Measurements from ENCODE around the gene PSEN2.

DNA sequence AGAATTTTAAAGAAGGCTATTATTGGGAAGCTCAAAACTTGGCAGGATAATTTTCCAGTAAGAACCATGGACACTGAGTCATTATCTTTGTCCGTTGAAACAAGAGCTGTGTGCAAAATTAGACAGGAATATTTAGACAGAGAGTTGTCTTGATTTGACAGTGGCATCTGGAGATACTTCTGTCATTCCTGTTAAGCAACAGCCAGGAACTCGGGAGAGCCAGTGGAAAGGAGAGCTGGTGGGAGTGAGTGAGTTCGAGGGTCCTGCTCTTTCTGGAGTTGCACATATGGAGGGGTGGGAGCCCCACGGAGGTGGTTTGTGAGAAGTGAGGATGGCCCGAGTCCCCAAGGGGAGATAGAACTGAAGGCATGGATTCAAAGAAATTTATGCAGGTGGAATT lies 72.7 kb downstream of the PSEN2 start:
- TF ChIP-seq, protein P1, sequence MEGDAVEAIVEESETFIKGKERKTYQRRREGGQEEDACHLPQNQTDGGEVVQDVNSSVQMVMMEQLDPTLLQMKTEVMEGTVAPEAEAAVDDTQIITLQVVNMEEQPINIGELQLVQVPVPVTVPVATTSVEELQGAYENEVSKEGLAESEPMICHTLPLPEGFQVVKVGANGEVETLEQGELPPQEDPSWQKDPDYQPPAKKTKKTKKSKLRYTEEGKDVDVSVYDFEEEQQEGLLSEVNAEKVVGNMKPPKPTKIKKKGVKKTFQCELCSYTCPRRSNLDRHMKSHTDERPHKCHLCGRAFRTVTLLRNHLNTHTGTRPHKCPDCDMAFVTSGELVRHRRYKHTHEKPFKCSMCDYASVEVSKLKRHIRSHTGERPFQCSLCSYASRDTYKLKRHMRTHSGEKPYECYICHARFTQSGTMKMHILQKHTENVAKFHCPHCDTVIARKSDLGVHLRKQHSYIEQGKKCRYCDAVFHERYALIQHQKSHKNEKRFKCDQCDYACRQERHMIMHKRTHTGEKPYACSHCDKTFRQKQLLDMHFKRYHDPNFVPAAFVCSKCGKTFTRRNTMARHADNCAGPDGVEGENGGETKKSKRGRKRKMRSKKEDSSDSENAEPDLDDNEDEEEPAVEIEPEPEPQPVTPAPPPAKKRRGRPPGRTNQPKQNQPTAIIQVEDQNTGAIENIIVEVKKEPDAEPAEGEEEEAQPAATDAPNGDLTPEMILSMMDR (IDR thresholded peaks at IDR 0.05; ENCODE audit: low read depth, low read length) = no peak
- no peak for TF ChIP-seq EZH2phosphoT487 (IDR thresholded peaks at IDR 0.05; ENCODE audit: low read depth)
